ENCODE measurements around the gene FPR2.
"Not testable (repeated sequence)": the region's sequence is repeated elsewhere in the genome, so short reads cannot be mapped to it uniquely, and the experiment has no call there.

The FPR2 gene

DNA sequence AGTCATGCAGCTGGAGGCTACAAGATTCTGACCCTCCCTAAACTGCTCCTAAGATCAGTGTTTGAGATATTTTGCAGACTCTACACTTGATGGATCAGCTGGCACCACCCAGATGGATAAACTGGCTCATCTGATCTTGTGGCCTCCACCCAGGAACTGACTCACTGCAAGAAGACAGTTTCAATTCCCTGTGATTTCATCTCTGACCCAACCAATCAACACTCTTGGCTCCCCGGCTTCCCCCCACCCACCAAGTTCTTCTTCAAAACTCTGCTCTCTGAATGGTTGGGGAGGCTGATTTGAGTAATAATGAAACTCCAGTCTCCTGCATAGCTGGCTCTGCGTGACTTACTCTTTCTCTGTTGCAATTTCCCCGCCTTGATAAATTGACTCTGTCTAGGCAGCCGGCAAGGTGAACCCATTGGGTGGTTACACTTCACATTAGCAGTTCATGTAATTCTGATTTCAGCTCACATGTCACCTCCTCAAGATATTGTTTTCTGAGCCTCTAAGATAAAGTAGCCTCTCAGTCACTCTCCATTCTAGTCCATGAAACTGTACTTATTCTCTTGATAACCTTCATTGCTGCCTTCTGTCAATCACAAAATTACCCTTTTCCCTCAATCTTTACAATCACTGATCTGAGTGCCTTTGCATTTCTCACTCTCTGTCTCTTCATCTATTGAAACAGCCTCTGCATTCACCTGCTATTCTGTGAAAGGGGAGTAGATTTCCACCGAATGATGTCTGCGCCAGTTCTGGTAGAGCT, 24.1 kb downstream of the FPR2 start:
- no peak for DNase-seq

DNA sequence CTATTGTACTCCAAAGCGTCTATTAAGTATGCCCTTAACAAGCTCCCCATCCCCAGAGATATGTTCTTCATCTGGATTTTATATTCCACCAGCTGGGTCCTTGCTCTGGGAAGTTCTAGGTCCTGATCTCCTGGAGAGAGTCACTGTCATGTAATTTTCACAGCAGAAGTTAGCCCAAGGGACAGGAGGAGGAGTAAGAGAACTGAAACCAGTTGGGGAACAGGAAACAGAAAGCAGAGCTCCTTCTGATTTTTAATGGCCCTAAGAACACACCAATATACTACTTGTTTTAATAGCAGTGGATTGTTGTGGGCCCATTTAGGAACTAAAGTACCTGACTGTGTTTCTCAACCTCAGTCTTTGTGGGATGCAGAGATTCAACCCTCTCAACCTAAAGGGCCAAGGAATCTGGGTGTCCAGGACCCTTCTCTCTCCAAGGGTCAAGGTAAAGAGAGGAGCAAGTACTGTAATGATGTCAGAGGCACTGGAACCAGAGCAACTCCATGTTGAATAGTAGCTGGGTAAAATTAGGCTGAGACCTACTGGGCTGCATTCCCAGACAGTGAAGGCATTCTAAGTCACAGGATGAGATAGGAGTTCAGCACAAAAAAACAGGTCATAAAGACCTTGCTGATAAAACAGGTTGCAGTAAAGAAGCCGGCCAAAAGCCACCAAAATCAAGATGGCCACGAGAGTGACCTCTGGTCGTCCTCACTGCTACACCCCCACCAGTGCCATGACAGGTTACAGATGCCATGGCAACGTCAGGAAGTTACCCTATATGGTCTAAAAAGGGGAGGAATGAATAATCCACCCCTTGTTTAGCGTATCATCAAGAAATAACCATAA, 25.9 kb downstream of the FPR2 start:
- DNase-seq = no peak

DNA sequence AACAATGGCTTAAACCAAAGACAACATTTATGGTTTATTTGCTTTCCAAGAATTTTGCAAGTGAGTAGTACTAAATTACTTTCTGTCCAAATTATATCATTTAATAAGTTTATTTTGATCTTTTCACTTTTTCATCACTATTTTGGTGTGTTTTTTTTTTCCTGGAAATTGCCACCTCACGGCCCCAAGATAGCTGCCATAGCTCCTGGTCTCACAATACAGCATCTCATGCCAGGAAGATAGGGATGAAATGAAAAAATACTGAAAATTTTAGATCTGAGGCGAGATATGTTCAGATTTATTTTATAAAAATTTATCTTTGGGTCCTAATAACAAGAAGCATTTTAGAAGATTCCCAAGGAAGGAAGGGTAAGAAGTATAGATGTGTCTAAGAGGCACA, 27.0 kb downstream of the FPR2 start:
- no peak for DNase-seq

DNA sequence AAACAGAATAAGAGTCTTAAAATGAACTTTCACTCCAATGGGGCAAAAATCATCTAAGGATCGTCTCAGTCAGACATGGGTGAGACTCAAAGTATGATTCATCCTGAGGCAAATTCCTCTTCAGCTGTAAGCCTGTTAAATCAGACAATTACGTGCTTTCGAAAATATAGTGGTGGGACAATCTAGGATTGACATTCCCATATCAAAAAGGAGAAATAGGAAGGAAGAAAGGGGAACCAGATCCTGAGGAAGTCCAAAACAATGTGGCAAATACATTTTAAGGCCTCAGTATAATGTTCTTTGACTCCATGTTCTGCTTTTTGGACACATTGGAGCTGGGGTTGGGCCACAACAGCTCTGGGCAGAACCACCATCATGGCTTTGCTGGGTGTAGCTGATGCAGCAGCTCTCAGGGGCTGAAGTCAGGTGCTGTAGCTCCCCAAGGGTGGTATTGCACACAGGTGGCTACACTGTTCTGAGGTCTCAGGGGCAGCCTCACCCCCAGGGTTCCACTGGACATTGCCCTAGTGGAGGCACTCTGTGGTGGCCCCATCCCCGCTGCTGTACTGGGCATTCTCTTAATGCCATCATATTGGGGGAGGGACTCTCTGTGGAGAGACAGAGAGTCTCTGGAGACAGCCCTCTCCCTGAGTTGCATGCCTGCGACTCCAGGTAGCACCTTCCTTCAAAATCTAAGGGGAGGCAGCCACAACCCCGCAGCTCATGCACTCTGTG, 28.2 kb downstream of the FPR2 start:
- no peak for DNase-seq

DNA sequence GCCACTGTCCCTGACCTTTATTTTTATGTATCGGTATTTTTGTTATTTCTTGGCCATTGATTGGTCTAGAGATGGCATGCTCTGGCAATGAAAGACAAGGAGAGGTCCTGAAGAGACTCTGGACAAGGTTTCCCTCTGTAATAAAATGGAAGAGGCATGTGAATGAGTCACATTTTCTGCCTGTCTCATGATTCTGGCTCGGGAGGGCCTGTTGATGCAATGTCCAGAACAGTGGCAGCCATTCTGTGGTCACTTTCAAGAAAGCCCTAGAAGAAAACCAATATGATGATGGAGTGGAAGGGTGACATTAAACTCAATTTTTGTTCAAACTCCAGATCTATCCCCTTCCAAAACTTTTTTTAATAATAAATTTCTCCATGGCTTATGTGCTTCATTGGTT, 32.0 kb downstream of the FPR2 start:
- DNase-seq = no peak

DNA sequence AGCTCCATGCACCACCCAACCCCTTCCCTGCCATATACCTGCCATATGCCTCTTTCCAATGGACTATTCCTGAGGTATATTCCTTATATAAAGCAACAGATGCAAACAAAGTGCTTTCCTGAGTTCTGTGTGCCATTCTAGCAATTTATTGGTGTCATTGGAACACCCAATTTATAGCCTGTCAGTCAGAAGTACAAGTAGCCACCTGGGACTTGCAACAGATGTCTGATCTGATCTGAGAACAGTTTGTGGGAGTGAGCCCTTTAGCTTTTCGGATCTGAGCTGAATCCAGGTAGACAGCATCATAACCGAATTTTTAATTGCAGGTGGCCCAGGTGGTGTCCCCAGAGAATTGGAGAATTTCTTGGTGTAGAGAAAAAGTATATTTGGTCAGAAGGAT, 33.0 kb downstream of the FPR2 start:
- no peak for DNase-seq

DNA sequence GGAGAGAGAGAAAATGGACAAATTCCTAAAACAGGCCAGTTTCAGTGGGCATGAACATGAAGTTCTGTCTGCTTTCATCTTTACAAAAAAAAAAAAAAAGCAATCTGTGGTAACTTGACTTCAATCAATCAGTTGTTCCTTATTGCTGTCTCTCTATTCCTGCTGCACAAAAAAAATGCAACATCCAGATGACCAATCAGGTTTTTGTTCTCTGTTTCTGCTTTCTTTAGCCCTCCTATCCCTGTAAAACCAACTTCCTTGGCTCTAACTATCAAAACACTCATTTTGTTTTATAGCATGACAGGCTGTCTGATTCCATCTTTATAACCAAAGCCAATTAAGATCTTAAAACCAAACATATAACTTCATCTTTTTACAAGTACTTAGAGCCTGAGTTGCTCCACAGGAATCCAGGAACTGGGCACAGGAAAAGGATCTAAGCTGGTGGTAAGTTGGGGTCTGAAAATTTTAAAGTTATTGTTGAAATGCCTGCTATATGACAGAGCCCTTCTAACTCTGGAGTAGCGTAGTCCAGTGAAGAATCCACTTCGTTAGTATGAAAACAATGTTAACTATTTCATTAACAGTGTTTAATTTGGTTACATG, 34.0 kb downstream of the FPR2 start, which contains the start of gene FPR3:
TSS of gene FPR3 (plus strand) at position 273 of the 606 bp plus-strand sequence. CDS start 28,592 bp downstream, outside the sequence.
- DNase-seq = no peak

DNA sequence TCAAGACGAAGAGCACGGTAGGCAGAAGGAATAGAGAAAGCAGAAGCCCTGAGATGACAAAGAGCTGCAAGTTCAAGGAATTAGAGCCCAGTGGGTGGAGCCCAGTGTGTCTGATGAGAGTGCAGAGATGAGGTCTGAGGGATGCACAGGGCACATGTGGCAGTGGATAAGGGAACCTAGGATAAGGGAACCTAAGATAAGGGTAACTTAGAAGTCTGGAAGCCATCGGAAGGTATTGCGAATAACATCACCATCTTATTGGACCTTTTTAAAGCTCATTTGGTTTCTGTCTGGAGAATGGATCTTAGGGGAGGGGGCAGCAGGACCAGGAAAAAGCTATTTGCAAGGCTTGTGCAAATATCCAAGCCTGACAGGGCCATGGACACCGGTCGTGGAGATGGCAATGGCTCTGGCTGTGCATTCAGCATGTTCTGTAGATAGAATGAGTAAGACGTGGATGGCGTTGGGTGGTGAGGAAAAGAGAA, 35.3 kb downstream of the FPR2 start:
- DNase-seq = no peak

DNA sequence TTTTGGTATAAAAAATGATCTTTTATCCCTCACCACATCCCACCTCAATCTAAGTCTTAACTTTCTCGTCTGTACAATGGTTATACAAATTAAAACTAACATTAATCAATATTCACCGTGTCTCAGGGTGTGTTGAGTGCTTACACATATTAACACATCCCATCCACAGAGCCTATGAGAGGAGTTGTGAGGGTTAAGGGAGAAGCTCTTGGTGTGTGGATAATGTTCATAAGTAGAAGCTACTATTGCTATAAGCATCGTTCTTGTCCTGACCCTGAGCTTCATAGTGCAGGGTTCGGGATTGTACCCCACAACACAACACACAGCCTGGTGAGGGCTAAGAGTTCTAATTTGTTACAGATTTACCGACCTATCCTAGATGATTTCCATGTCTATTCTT, 36.5 kb downstream of the FPR2 start:
- DNase-seq = no peak

DNA sequence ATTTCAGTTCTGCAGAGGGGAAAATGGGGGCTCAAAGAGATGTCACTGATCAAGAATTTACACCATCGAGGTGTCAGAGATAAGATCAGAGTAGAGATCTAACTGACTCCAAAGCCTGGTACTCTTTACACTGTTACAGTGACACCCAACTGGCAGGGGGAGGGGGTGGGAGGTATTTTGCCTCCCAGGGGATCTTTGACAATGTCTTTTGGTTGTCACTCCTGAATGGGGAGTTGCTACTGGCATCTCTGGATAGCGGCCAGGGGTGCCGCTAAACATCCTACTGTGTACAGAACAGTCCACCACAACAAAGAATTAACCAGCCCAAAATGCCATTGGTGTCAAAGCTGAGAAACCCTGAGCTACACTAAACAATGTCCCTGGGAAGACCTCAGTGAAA, 37.1 kb downstream of the FPR2 start:
- no peak for DNase-seq

DNA sequence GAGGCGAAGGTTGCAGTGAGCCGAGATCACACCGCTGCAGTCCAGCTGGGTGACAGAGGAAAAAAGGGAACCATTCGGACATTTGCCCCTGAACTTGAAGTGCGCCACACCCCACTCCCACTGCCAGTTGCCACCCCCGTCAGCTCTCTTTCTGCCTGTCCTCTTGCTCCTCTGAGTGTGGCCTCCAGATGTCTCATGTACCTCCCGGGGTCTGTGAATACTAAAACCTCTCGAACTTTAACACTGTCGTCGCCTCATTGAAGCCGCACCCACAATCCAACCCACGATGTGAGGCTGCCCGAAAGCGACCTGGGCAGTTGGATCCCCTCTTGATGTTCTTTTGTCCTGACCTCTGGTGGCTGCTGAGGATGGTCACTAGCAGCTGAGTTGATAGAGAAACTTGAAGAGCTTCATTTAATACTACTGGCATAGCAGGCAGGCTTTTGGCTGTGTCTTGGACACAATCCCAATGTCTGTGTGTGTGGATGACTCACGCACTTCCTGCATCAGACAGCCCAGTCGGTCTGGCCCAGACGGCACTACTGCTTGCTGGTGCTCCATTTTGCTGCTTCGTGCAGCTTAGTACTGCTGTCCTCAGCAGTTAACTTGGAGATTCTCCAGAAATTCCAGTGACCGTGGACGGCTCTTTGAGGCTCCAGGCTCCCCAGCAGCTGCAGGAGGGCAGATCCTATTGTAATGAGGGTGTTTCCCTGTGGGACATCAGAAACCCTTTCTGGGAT, 38.2 kb downstream of the FPR2 start:
- DNase-seq = no peak

DNA sequence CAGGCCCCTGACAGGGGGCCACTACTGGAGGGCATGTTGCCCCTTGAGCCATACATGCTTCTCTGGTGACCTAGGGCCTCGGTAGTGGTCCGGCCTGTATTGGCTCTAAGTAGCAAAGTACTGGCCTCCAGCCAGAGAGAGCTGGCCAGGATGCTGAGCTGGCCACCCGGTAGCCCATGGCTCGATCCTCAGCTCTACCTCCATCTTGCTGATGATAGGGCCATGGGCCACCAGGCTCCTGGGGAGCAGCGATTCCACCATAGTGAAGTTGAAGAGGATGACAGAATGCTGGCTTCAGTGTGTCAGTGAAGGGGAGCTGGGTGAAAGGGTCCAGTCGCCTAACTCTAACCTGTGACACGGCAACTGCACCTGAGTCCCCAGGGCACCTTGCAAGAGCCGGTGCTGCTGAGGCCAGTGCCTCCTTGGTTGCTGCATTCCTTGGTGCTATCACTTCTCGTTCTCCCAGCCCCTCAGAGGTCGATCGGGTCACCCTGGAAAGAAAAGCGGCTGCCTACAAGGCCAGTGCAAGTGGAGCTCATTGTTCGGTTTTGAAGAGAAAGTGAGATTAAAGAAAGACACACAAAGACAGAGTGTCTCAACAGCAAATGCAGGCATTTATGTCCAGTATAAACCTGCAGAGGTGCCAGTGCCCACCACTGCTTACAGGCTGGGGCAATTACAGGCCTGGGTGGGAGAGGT, 38.9 kb downstream of the FPR2 start:
- no peak for DNase-seq

DNA sequence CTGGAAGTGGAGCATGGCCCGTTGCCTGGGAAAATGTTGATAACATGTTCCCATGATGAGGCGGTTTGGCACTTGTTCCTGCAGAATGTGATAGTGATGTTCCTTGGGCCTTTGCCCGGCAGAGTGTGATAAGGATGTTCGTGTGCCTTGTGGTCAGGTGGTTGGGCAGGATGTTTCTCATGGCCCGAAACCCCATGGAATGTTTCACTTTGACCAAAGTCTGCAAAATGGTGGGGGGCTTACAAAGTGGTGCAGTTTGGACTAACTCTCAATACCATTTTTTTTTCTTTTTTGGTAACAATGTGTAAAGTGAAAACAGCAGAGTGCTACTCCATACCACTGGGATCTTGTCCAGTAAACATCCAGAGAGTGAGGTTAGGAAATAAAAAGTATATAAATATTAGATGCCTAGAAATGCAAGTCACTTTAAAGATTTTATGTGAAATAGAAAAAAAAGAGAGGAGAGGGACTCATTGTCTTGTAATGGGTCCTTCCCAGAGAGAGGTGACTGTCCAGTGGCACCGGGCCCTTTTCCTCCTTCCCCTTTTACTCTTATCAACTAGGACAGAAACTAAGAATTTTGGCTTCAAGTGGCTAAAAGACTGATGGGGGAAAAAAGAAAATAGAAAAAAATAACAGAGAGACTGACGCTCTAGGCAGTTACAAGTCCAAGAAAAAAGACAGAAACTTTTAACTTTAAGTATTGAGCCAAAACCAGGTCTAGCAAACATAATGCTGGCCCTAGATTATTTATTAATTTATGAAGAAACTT, 39.7 kb downstream of the FPR2 start:
- no peak for DNase-seq

DNA sequence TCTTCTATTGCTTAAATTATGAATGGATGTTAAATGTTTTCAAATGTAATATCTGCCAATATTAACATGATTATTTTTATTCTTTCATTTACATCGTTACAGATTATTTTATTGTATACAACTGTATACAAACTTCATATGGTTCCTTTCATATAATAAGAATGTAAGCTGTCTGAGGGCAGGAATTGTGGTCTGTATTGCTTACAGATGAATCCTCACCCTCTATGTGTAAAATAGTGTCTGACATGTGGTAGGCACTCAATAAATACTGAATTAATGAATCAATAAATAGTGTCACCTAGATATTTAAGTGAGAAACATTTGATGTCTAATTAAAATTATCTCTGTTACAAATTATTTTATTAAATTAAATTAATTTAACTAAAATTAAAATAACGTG, 41.8 kb downstream of the FPR2 start:
- no peak for DNase-seq

DNA sequence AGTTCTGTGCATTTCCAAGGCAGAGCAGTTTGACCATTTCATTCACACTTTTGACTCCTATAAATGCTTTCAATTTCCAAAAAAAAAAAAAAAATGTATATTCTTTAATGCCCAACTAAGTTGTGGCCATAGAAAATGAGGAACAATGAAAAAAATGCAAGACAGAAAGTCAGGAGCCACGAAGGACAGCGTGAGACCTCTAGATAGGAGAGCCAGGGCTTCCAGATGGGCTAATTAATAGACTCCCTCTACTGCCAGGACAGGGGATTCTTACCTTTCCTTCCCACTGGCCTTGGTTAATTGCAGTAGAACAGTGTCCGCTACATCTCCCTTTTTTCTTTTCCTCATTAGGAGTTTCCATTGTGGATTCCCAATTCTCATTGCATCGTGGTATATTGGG, 42.5 kb downstream of the FPR2 start:
- no peak for DNase-seq

DNA sequence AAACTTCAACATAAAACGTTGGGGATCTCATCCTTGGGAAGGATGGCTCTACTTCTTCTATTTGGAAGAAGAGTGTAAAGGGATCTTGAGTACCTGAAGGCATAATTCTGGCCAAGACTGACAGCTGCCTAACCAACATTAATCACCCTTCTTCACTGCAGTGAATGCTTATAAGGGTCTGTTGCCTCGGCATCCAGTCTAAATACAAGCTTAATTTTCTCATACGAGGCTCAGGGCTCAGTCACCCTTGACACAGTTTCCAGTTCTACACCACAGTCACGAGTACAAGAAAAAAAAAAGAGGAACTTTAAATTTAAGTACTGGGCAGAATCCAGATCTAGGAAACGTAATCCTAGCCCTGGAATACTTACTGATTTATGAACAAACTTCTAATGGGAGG, 43.0 kb downstream of the FPR2 start:
- no peak for DNase-seq

DNA sequence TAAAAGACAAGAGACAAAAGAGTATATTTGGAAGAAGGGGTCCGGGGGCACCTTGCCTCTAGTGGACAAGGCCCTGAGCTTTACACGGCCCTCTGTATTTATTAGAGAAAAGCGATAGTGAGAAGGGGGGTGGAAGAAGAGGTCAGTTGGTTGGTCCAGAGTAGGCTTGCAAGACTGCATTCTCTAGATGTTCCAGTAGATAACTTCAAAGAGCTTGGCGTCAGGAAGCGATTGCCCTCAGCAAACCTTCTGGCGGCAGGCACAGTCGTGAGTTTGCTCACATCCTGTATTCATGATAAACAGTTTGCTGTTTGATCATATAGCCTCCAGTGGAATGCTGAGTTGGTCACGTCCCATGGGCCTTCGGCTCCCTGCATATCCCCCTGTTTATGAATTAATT, 43.8 kb downstream of the FPR2 start:
- not testable (repeated sequence) for DNase-seq

DNA sequence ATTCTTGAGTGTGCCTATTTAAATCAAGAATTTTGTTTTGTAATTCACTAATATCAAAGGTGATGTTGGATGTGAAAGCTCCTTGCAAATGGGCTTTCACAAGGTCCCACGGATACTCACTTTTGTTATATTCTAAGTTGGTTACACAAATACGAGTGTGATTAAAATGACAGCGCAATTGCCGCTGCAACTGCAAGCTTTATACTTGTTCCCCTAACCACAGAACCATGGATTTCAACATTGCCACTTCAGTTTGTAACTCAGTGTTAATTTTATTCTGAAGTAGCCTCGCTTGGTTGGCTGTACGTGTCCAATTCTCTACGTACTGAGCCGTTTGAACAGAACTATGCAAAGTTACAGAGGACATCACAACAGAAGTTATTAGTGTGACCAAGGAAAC, 44.4 kb downstream of the FPR2 start:
- DNase-seq = not testable (repeated sequence)

DNA sequence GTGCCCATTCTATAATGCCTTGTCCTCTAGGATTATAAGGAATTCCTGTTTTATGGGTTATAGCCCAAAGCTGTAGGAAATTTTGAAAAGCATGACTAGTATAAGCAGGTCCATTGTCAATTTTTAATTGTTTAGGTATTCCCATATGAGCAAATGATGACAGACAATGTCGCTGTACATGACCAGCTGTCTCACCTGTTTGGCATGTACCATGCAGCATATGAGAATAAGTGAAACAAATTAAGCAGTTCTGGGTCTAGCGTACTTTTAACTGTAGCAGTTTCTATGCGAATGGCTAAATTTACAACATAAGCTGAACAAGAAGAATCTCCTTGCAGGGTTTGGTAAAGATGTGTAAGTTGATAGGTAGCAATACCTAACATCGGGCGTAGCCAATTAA, 45.6 kb downstream of the FPR2 start:
- not testable (repeated sequence) for DNase-seq

DNA sequence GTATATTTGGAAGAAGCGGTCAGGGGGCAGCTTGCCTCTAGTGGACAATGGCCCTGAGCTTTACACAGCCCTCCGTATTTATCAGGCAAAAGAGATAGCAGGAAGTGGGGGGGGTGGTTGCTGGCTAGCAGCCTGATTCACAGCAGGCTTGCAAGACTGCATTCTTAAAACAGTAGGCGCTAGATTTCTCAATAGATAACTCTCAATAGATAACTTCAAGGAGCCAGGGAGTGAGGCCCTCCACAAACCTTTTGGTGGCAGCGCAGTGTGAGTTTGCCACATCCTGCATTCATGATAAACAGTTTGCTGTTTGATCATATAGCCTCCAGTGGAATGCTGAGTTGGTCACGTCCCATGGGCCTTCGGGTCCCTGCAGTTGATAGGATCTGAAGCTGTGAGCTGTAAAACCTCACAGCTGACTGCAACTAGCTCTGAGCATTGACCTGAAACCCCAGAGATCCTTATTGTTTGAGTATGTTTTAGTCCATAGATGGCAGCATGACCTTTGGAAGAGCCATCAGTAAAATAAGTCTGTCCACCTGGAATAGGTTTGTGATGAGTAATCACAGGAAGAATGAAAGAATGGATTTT, 46.2 kb downstream of the FPR2 start:
- DNase-seq = no peak

Measured in NCI-H1436 treated with DMSO at 0.1 percent for 48 hours (cell line).